Central memory CD8-positive, alpha-beta T cell (primary cell): ENCODE results near the gene RUNDC3A.
A peak's percentile ranks its signal among the peaks of the same experiment; 100 is the strongest.

Experiments used
- ATAC-seq: fragments of 150-1000 bp; cut with Tn5 transposase; replicated peaks from 2 replicates; pipeline ENCODE4 v1.10.0; 2022; ENCODE audit warnings: mild to moderate bottlenecking, moderate FRiP score, moderate number of reproducible peaks; ENCODE audit not compliant: poor library complexity, severe bottlenecking; ENCODE audit errors: extremely low read depth
- DNase-seq, 2 donors: peaks; one replicate each; pipeline ENCODE4 v3.0.0; 2021; ENCODE audit warnings: low spot score in 2 of 2
- H3K27ac Mint-ChIP-seq: one replicate; pipeline ENCODE4 v1.8.0; 2022; ENCODE audit warnings: low read depth, mild to moderate bottlenecking, moderate library complexity, mixed read lengths
- H3K27me3 Mint-ChIP-seq: one replicate; pipeline ENCODE4 v1.8.0; 2022; ENCODE audit warnings: mixed read lengths
- H3K36me3 Mint-ChIP-seq: one replicate; pipeline ENCODE4 v1.8.0; 2022; ENCODE audit warnings: mild to moderate bottlenecking, moderate library complexity, mixed read lengths; ENCODE audit not compliant: insufficient read depth
- H3K4me1 Mint-ChIP-seq: one replicate; pipeline ENCODE4 v1.8.0; 2022; ENCODE audit warnings: mixed read lengths
- H3K4me3 Mint-ChIP-seq: one replicate; pipeline ENCODE4 v1.8.0; 2022; ENCODE audit warnings: mild to moderate bottlenecking, moderate library complexity, mixed read lengths
- H3K9me3 Mint-ChIP-seq: one replicate; pipeline ENCODE4 v1.8.0; 2022; ENCODE audit warnings: mixed read lengths

The RUNDC3A gene

DNA sequence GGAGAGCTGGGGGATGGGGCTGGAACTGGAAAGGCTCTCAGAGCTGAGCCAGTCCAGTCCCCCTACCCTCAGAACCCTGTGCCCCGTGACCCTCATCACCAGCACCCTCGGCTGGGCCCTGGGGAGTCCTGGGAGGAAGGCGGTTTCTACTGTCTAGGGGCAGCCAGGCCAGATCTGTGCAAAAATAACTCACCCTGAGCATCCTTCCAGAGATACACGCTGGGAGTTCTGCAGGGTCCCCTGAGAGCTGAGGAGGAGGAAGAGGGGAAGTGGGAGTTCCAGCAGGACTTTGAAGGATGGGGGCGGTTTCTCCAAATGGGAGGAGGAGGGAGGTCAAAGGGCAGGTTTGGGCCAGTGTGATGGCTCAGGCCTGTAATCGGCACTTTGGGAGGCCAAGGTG, 35.4 kb upstream of the RUNDC3A start:
- no peak for DNase-seq
- Mint-ChIP-seq H3K9me3 (no peaks in the 10 kb centered on the region), H3K27me3 (peaks cover 32% of the 10 kb centered on the region)

DNA sequence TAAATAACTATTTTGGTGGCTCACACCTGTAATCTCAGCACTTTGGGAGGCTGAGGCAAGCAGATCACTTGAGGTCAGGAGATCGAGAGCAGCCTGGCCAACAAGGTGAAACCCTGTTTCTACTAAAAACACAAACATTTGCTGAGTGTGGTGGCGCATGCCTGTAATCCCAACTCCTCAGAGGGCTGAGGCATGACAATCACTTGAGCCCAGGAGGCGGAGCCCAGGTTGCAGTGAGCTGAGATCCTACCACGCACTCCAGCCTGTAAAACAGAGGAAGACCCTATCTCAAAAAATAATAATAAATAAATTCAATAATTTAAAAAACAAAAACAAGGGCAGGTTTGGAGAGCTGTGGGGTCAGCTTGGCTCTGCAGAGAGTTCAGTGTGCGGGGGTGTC, 34.8 kb upstream of the RUNDC3A start:
- no peak overlapping the region for H3K27ac Mint-ChIP-seq
- no peak overlapping the region for H3K4me3 Mint-ChIP-seq
- peaks cover 14% of the 10 kb centered on the region for H3K4me1 Mint-ChIP-seq
- DNase-seq, result no peak
- no peaks in the 10 kb centered on the region for H3K36me3 Mint-ChIP-seq
- peaks cover 32% of the 10 kb centered on the region for H3K27me3 Mint-ChIP-seq
- no peak for ATAC-seq
- H3K9me3 Mint-ChIP-seq, result no peaks in the 10 kb centered on the region

More for the DNA sequence above, 35.4 kb upstream of the RUNDC3A start:
- Mint-ChIP-seq H3K27ac (no peak overlapping the region), H3K4me1 (peaks cover 14% of the 10 kb centered on the region), H3K36me3 (no peaks in the 10 kb centered on the region), H3K4me3 (no peak overlapping the region)
- no peak for ATAC-seq

DNA sequence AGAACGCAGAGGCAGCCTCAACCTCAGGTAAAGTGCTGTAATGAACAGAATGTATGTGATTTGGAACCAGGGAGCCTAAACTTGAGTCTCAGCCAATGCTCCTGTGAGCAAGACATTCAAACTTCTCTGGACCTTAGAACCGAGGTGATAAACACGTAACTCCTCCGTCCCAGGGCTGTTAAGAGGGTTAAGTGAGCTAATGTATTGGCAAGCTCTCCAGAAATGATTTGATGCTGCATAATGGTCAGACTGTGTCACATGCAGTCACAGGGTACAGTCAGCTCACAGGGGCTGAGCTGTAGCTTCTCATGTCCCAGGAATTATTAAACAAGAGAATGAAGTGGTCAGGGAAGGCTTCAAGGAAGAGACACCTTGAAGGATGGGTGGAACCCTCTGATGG, 30.4 kb upstream of the RUNDC3A start:
- peaks cover 13% of the 10 kb centered on the region for H3K4me1 Mint-ChIP-seq
- H3K9me3 Mint-ChIP-seq, result no peaks in the 10 kb centered on the region
- ATAC-seq, result no peak
- no peaks in the 10 kb centered on the region for H3K36me3 Mint-ChIP-seq
- no peak overlapping the region for H3K4me3 Mint-ChIP-seq
- DNase-seq, result no peak
- H3K27ac Mint-ChIP-seq, result no peak overlapping the region
- H3K27me3 Mint-ChIP-seq, result peaks cover 17% of the 10 kb centered on the region

DNA sequence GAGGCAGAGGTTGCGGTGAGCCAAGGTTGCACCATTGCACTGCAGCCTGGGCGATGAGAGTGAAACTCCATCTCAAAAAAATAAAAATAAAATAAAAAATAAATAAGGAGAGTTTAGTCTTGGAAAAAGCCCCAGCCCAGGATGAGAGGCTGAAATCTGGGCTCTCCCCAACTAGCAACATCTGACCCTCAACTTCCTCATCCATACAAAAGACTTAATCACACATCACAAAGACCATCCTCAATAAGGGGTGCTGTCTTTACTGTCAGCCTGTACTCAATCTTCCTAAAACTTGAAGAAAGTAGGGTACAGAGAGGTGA, 29.1 kb upstream of the RUNDC3A start:
- peaks cover 12% of the 10 kb centered on the region for H3K4me1 Mint-ChIP-seq
- H3K4me3 Mint-ChIP-seq, result no peak overlapping the region
- H3K9me3 Mint-ChIP-seq, result no peaks in the 10 kb centered on the region
- DNase-seq (no peak), ATAC-seq (no peak)
- peaks cover 14% of the 10 kb centered on the region for H3K27me3 Mint-ChIP-seq
- H3K36me3 Mint-ChIP-seq, result no peaks in the 10 kb centered on the region
- no peak overlapping the region for H3K27ac Mint-ChIP-seq

DNA sequence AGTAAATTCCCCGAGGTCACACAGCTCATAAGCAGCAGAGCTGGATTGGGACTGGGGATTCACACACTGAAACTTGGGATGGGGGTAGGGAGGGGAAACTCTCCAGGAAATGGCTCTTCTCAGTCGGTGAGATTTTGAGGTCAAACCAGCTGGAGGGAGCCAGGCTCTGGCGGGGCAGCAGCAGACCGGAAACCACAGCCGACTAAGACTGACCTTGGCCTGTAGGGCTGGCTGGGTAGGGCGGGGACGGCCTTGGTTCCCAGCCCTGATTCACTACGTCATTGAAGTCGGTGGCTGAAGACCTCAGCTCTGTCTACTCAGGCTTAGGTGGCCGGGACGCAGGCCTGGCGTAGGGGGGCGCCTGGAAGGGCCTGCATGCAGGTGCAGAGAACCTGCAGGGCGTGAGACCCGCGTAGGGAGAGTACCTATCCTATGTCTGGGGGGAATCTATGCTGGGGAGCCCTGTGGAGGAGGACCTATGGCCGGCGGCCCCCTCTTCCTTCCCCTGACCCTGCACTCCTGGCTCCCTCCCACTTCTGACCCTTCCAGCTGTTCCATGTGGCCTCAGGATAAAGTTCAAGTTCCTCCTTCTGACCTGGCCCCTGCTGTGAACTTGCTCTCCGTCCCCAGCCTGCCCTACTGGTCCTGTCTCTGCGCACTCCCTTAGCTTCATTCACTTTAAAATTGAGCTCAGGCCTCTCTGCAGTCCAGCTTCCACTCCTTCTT, 28.6 kb upstream of the RUNDC3A start:
- Mint-ChIP-seq H3K9me3 (no peaks in the 10 kb centered on the region), H3K27ac (peak overlapping the region; percentile 41), H3K27me3 (peaks cover 9% of the 10 kb centered on the region), H3K36me3 (no peaks in the 10 kb centered on the region), H3K4me1 (peaks cover 12% of the 10 kb centered on the region), H3K4me3 (no peak overlapping the region)
- ATAC-seq (peak; percentile 52), DNase-seq (peak in 1 of 2 donors; percentile 11)

DNA sequence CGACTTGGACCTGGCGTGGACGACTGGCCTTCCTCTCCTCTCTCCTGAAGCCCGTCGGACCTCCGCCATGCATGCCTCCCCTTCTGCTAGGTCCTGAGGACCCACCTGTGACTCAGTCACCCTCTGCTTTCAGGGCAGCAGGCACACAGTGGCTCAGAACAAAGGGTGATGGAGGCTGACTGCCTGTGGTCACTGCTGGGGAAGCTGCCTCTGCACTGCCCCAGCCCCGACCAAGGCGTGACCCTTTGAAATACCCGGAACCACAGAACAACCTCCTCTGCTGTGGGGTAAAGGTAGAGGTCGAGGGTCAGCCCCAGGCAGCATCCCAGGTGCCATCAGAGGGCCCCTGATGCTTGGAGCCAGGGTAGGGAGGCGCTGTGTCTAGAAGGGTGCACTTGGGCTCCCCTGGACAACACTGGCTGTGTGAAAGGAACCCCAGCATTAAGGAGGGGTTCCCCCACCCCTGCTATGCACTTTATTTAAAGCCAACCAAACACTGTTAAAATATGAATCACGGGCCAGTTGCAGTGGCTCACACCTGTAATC, 27.9 kb upstream of the RUNDC3A start:
- H3K27ac Mint-ChIP-seq, result peak overlapping the region; percentile 41
- DNase-seq (no peak), ATAC-seq (no peak)

DNA sequence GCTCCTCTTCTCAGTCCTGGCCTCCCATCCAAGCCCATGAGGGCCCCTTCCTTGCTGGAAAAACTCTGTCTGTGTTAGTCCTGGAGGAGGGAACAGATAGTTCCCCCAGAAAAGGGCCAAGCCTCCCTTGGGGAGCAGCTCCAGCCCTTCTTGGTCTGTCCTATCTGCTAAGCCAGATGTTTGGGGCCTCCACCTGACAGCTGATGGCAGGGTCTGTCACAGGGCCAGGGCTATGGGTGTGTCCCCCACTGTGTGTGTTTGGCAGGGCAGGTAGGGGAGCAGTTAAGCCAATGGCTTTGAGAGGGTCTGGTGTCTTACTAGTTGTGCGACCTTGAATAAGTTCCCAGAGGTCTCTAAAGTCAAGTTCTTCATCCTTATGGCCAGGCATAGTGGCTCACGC, 26.8 kb upstream of the RUNDC3A start:
- no peaks in the 10 kb centered on the region for H3K27me3 Mint-ChIP-seq
- H3K27ac Mint-ChIP-seq, result no peak overlapping the region
- no peak overlapping the region for H3K4me3 Mint-ChIP-seq
- ATAC-seq (no peak), DNase-seq (no peak)
- H3K4me1 Mint-ChIP-seq, result peaks cover 12% of the 10 kb centered on the region
- H3K9me3 Mint-ChIP-seq, result no peaks in the 10 kb centered on the region
- no peaks in the 10 kb centered on the region for H3K36me3 Mint-ChIP-seq

More for the DNA sequence above, 27.9 kb upstream of the RUNDC3A start:
- Mint-ChIP-seq H3K27me3 (peaks cover 2% of the 10 kb centered on the region), H3K4me1 (peaks cover 12% of the 10 kb centered on the region), H3K9me3 (no peaks in the 10 kb centered on the region), H3K36me3 (no peaks in the 10 kb centered on the region), H3K4me3 (no peak overlapping the region)

DNA sequence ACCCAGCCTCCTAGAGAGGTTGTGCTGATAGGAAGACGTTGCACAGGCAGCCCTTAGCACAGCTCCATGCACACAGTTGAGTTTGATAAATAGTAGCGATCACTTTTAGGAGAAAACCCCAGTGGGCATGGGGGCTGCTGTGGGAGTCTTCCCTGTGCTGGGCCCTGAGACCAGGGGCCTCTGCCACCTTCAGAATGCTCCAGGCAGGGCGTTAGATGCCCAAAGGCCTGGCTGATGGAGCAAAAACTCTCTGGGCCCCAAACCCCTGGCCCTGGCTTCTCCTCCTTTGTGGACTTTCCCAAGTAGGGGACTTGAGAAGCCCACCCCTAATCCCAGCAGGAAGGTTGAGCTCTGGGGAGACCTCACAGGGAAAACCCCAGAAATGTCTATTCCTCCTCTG, 26.1 kb upstream of the RUNDC3A start:
- ATAC-seq (no peak), DNase-seq (no peak)
- no peaks in the 10 kb centered on the region for H3K9me3 Mint-ChIP-seq
- no peaks in the 10 kb centered on the region for H3K36me3 Mint-ChIP-seq
- no peak overlapping the region for H3K27ac Mint-ChIP-seq
- H3K27me3 Mint-ChIP-seq, result no peaks in the 10 kb centered on the region
- H3K4me3 Mint-ChIP-seq, result no peak overlapping the region
- H3K4me1 Mint-ChIP-seq, result peaks cover 12% of the 10 kb centered on the region

DNA sequence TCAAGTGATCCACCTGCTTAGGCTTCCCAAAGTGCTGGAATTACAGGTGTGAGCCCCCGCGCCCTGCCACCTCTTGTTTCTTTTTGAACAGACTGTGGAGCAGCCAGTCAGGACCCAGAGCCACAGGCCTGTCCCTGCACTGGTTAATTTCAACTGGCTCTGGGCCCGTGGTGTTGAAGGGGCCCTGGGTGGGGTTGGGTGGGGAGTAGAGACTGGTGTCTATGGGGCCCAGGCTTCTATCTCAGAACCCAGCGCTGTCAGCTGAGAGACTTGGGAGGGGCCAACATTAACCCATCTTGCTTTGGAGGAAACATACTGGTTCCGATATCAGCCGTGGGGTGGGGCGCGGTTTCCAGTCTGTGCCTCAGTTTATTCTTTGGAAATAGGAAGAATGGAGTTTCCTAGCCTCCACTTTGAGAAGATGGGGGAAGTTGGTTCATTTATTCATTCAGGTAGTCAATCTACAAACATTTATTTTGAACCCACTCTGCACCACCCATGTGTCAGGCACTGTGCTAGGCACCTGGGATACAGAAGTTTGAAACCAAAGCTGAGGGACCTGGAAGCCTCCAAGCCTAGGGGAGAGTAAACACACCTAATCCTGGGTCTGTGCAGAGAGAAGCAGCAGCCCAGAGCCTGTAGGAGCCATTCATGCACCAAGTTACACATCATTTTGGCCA, 24.9 kb upstream of the RUNDC3A start:
- no peaks in the 10 kb centered on the region for H3K9me3 Mint-ChIP-seq
- H3K27ac Mint-ChIP-seq, result no peak overlapping the region
- peaks cover 11% of the 10 kb centered on the region for H3K27me3 Mint-ChIP-seq
- DNase-seq, result no peak
- H3K36me3 Mint-ChIP-seq, result no peaks in the 10 kb centered on the region
- no peak for ATAC-seq
- no peak overlapping the region for H3K4me3 Mint-ChIP-seq
- peaks cover 12% of the 10 kb centered on the region for H3K4me1 Mint-ChIP-seq

DNA sequence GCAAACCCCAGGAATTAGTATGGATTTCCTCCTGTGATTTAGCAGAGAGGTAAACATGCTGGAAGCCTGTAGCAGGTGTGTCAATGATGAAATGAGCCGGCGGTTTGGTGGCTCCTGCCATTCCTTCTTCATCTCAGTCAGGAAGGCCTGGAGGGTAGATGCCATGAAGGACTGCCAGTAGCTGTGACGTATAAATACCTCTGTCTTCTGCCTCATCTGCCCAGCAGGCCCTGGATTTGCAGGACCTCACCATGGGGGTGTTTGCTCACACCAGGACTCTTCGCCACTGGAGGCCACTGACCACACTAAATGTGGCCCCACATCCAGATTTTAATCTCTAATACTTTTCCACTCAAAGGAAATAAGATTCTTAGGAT, 24.4 kb upstream of the RUNDC3A start:
- peaks cover 12% of the 10 kb centered on the region for H3K4me1 Mint-ChIP-seq
- DNase-seq (no peak), ATAC-seq (no peak)
- no peaks in the 10 kb centered on the region for H3K9me3 Mint-ChIP-seq
- no peak overlapping the region for H3K27ac Mint-ChIP-seq
- no peak overlapping the region for H3K4me3 Mint-ChIP-seq
- H3K27me3 Mint-ChIP-seq, result peaks cover 16% of the 10 kb centered on the region
- no peaks in the 10 kb centered on the region for H3K36me3 Mint-ChIP-seq

DNA sequence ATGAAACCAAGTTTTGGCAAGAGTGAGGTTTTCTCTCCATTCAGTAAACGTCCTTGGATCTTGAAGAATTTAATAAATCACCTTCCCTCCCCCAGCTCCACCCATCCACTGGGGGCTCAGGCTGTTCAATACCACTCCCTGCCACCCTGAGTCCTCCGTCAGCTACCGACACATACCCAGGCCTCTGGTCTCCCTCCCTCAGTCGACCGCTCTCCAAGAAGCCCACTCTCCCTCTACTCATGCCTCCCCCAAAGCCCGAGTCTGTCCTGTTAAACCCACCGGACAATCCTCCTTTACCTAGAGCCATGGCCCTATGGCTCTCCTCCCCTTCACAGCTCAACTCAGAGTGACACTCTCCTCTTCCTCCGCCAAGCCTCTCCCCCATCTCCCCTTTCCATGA, 20.8 kb upstream of the RUNDC3A start:
- no peak overlapping the region for H3K4me3 Mint-ChIP-seq
- H3K27me3 Mint-ChIP-seq, result peaks cover 25% of the 10 kb centered on the region
- no peaks in the 10 kb centered on the region for H3K36me3 Mint-ChIP-seq
- H3K9me3 Mint-ChIP-seq, result no peaks in the 10 kb centered on the region
- ATAC-seq (no peak), DNase-seq (no peak)
- no peak overlapping the region for H3K27ac Mint-ChIP-seq
- H3K4me1 Mint-ChIP-seq, result no peaks in the 10 kb centered on the region

DNA sequence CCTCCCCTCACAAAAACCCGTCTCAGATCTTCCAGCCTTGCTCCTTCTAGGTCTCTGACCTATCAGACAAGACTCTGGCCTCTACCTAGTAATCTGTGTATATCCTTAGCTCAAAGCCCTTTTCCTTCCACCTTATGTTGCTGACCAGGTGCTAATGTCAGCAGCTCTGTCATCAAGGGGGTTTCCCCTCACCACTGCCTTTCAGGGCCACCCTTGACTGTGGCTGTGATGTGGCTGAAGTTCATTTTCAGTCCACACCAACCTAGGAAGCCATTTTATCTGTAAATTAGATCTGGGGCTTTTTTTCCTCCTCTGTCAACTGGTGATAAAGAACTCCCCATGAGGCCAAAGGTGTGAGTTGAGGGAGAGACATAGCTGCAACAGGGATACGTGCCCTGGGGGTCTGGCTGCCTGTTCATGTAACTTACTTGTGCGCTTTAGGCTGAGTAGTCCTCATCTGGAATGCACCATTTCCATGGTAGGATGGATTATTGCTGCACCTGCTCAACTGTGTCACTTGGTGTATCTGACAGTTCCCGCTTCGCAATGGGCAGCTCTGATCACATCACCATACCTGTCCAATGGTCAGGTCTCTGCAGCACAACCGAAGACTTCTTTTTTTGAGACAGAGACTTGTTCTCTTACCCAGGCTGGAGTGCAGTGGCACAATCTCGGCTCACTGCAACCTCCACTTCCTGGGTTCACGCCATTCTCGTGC, 14.7 kb upstream of the RUNDC3A start:
- DNase-seq, result no peak
- Mint-ChIP-seq H3K27ac (no peak overlapping the region), H3K4me1 (no peaks in the 10 kb centered on the region), H3K36me3 (no peaks in the 10 kb centered on the region), H3K9me3 (no peaks in the 10 kb centered on the region), H3K4me3 (no peak overlapping the region), H3K27me3 (peaks cover 23% of the 10 kb centered on the region)
- no peak for ATAC-seq

DNA sequence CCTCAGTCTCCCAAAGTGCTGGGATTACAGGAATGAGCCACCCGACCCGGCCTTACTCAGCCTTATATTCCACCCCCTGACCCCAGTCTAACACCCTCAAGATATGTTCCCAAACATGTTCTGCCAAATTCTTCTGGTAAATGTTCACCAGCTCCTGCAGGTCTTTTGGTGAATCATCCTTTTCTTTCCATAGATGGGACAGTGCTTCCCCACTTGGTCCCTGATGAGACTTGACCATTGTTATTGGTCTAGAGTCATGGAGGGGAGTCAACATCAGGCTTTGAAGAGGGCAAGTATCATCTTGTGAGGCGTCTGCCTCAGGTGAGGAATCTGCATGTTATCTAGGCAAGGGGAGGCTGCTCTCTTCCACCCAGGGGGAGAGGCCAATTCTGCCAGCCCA, 10.4 kb upstream of the RUNDC3A start:
- Mint-ChIP-seq H3K4me3 (no peak overlapping the region), H3K27me3 (peaks cover 31% of the 10 kb centered on the region), H3K36me3 (no peaks in the 10 kb centered on the region), H3K9me3 (no peaks in the 10 kb centered on the region), H3K27ac (no peak overlapping the region), H3K4me1 (no peaks in the 10 kb centered on the region)
- ATAC-seq, result no peak
- no peak for DNase-seq
